ENCODE measurements around the gene TAGLN2.

- TF ChIP-seq POLR2AphosphoS5 (IDR thresholded peaks at IDR 0.05; ENCODE audit: borderline replicate concordance, low read depth, low read length) (no peak), EZH2 (IDR thresholded peaks at IDR 0.05) (no peak)
Observed at GRCh38 chr1:159890390-159890789, 34.9 kb downstream of the TAGLN2 start.

All from SK-N-MC (cell line).